CD8-positive, alpha-beta memory T cell (primary cell): ENCODE results near the gene UBAP1L. TPM values are rescaled to one million over a fixed set of nuclear protein-coding genes. Genes with fewer than 3 reads are reported as not detected.

ENCODE experiments used
- CTCF ChIA-PET: fragments of 350-600 bp; sonication (Branson Sonifier 250); formaldehyde crosslinking; loops from one replicate; lab custom pipeline; 2021; ENCODE audit warnings: antibody characterized with exemption; lab: Charles Lee
- POLR2A ChIA-PET: fragments of 350-600 bp; sonication (Branson Sonifier 250); formaldehyde crosslinking; loops from one replicate; lab custom pipeline; 2021; ENCODE audit warnings: antibody characterized with exemption; lab: Charles Lee
- DNase-seq, 5 donors: peaks; one replicate each; pipeline versions ENCODE4 v3.0.0 to v3.0.0-alpha.2; 2020 to 2022; ENCODE audit warnings: mixed read lengths in 1 of 5
- H3K27ac ChIP-seq: one replicate; pipeline ENCODE4 v1.7.0; 2013; ENCODE audit warnings: low read depth, mild to moderate bottlenecking, low read length, moderate library complexity
- H3K27me3 ChIP-seq: 2 replicates; pipeline ENCODE4 v1.7.0; 2013; ENCODE audit warnings: low read length, mild to moderate bottlenecking; ENCODE audit not compliant: insufficient read depth, poor library complexity, severe bottlenecking
- H3K36me3 ChIP-seq: 2 replicates; pipeline ENCODE4 v1.7.0; 2013; ENCODE audit warnings: mild to moderate bottlenecking, low read length, moderate library complexity; ENCODE audit not compliant: insufficient read depth
- H3K4me1 ChIP-seq: 2 replicates; pipeline ENCODE4 v1.7.0; 2013; ENCODE audit warnings: mild to moderate bottlenecking, low read length, moderate library complexity; ENCODE audit not compliant: insufficient read depth
- H3K4me3 ChIP-seq: 2 replicates; pipeline ENCODE4 v1.7.0; 2013; ENCODE audit warnings: mild to moderate bottlenecking, low read length
- H3K9me3 ChIP-seq: 2 replicates; pipeline ENCODE4 v1.7.0; 2013; ENCODE audit warnings: mild to moderate bottlenecking, low read length
- H3K27ac Mint-ChIP-seq, 8 donors: one replicate each; pipeline ENCODE4 v1.8.0; 2020 to 2021; ENCODE audit warnings: mixed read lengths in 8 of 8, mild to moderate bottlenecking in 6 of 8, inconsistent platforms in 3 of 8, moderate library complexity in 3 of 8
- H3K27me3 Mint-ChIP-seq, 2 donors: one replicate each; pipeline ENCODE4 v1.8.0; 2020 to 2021; ENCODE audit warnings: mixed read lengths in 2 of 2, mild to moderate bottlenecking in 1 of 2, moderate library complexity in 1 of 2
- H3K36me3 Mint-ChIP-seq, 3 donors: one replicate each; pipeline ENCODE4 v1.8.0; 2020 to 2021; ENCODE audit warnings: mixed read lengths in 3 of 3, inconsistent platforms in 1 of 3, mild to moderate bottlenecking in 1 of 3
- H3K4me1 Mint-ChIP-seq, 3 donors: one replicate each; pipeline ENCODE4 v1.8.0; 2020 to 2021; ENCODE audit warnings: mixed read lengths in 3 of 3, inconsistent platforms in 1 of 3, mild to moderate bottlenecking in 1 of 3
- H3K4me3 Mint-ChIP-seq, 7 donors: one replicate each; pipeline ENCODE4 v1.8.0; 2020 to 2021; ENCODE audit warnings: mixed read lengths in 7 of 7, mild to moderate bottlenecking in 6 of 7, moderate library complexity in 4 of 7, inconsistent platforms in 2 of 7
- H3K9me3 Mint-ChIP-seq, 5 donors: one replicate each; pipeline ENCODE4 v1.8.0; 2020 to 2022; ENCODE audit warnings: mixed read lengths in 5 of 5, mild to moderate bottlenecking in 3 of 5, moderate library complexity in 2 of 5, inconsistent platforms in 1 of 5
- polyA plus RNA-seq: library from polyadenylated mRNA; unstranded; fragments of 300-500 nt; fragmentation: Illumina TruSeq; gene quantifications from one replicate; pipeline ENCODE4 v1.2.3, GENCODE V29; 2021
- total RNA-seq, 2 experiments: library from RNA; stranded (reverse); gene quantifications; one replicate each; pipeline ENCODE4 v1.2.3, GENCODE V29; 2021

Gene UBAP1L
- total and polyA plus RNA-seq, 3 experiments from 2014 or later = 0.45 to 3.5 (median 3.5) TPM

GRCh38 chr15:65110676-65111292 is 4.2 kb downstream of the UBAP1L start:
- peak overlapping the region in 4 of 8 donors; percentile 1 to 54 (median 28) for H3K27ac Mint-ChIP-seq

GRCh38 chr15:65106011-65106590 is 8.9 kb downstream of the UBAP1L start:
- no peaks in the 10 kb centered on the region for H3K27me3 Mint-ChIP-seq
- H3K9me3 ChIP-seq = no peaks in the 10 kb centered on the region
- H3K9me3 Mint-ChIP-seq = no peaks in the 10 kb centered on the region
- H3K4me3 Mint-ChIP-seq = no peak overlapping the region
- no peaks in the 10 kb centered on the region for H3K4me1 ChIP-seq
- CTCF ChIA-PET = interaction anchor here (1.6 kb wide), 1 partner anchor 375 kb away, joined by 3 read pairs; no protein-coding TSS in a partner anchor
- H3K4me1 Mint-ChIP-seq = peaks cover 0 to 5% (median 5%) of the 10 kb centered on the region in 3 donors
- H3K36me3 Mint-ChIP-seq = peaks cover 3 to 58% (median 12%) of the 10 kb centered on the region in 3 donors
- H3K27me3 ChIP-seq = no peaks in the 10 kb centered on the region
- H3K27ac ChIP-seq = no peak overlapping the region
- peak overlapping the region in 1 of 8 donors; percentile 46 for H3K27ac Mint-ChIP-seq
- DNase-seq = no peak
- H3K4me3 ChIP-seq = no peak overlapping the region
- POLR2A ChIA-PET = no interaction called here
- peaks cover 5% of the 10 kb centered on the region for H3K36me3 ChIP-seq

More at GRCh38 chr15:65110676-65111292, 4.2 kb downstream of the UBAP1L start:
- H3K36me3 ChIP-seq = no peaks in the 10 kb centered on the region
- H3K27ac ChIP-seq = no peak overlapping the region
- no peaks in the 10 kb centered on the region for H3K9me3 ChIP-seq
- no peak overlapping the region for H3K4me3 ChIP-seq
- ChIA-PET POLR2A (no interaction called here), CTCF (no interaction called here)
- Mint-ChIP-seq H3K4me3 (no peak overlapping the region), H3K36me3 (peaks cover 0 to 60% (median 13%) of the 10 kb centered on the region in 3 donors), H3K9me3 (no peaks in the 10 kb centered on the region), H3K27me3 (no peaks in the 10 kb centered on the region), H3K4me1 (no peaks in the 10 kb centered on the region)
- no peaks in the 10 kb centered on the region for H3K4me1 ChIP-seq
- no peaks in the 10 kb centered on the region for H3K27me3 ChIP-seq
- no peak for DNase-seq

- Histone ChIP-seq H3K4me3 (no peak overlapping the region), H3K27me3 (no peaks in the 10 kb centered on the region), H3K9me3 (no peaks in the 10 kb centered on the region), H3K27ac (no peak overlapping the region), H3K36me3 (peaks cover 5% of the 10 kb centered on the region), H3K4me1 (no peaks in the 10 kb centered on the region)
- no peaks in the 10 kb centered on the region for H3K27me3 Mint-ChIP-seq
- ChIA-PET POLR2A (interaction anchor here (0.6 kb wide), 1 partner anchor 27 kb away, joined by 3 read pairs; no protein-coding TSS in a partner anchor), CTCF (no interaction called here)
- peak overlapping the region in 1 of 8 donors; percentile 47 for H3K27ac Mint-ChIP-seq
- H3K4me3 Mint-ChIP-seq = no peak overlapping the region
- H3K36me3 Mint-ChIP-seq = peaks cover 3 to 66% (median 13%) of the 10 kb centered on the region in 3 donors
- no peaks in the 10 kb centered on the region for H3K9me3 Mint-ChIP-seq
- H3K4me1 Mint-ChIP-seq = peaks cover 0 to 5% (median 5%) of the 10 kb centered on the region in 3 donors
- no peak for DNase-seq
Measured at GRCh38 chr15:65105038-65105437, 10.0 kb downstream of the UBAP1L start.

GRCh38 chr15:65102912-65103311 is 12.1 kb downstream of the UBAP1L start:
- H3K9me3 ChIP-seq = no peaks in the 10 kb centered on the region
- H3K27ac ChIP-seq = no peak overlapping the region
- no peaks in the 10 kb centered on the region for H3K27me3 ChIP-seq
- no peaks in the 10 kb centered on the region for H3K4me1 ChIP-seq
- Mint-ChIP-seq H3K4me3 (no peak overlapping the region), H3K27ac (peak overlapping the region in 2 of 8 donors; percentile 19 to 38), H3K4me1 (peaks cover 0 to 5% (median 5%) of the 10 kb centered on the region in 3 donors), H3K9me3 (no peaks in the 10 kb centered on the region), H3K36me3 (peaks cover 10 to 76% (median 20%) of the 10 kb centered on the region in 3 donors), H3K27me3 (no peaks in the 10 kb centered on the region)
- ChIA-PET CTCF (no interaction called here), POLR2A (no interaction called here)
- H3K36me3 ChIP-seq = peaks cover 17% of the 10 kb centered on the region
- H3K4me3 ChIP-seq = no peak overlapping the region
- DNase-seq = no peak

GRCh38 chr15:65101891-65102708 is 12.9 kb downstream of the UBAP1L start:
- ChIA-PET POLR2A (no interaction called here), CTCF (interaction anchor here (0.7 to 1.2 kb wide), 2 partner anchors 12 to 20 kb away, joined by 3 read pairs; no protein-coding TSS in a partner anchor)
- no peaks in the 10 kb centered on the region for H3K9me3 ChIP-seq
- Mint-ChIP-seq H3K27ac (no peak overlapping the region), H3K9me3 (no peaks in the 10 kb centered on the region), H3K4me3 (no peak overlapping the region), H3K4me1 (peaks cover 0 to 5% (median 5%) of the 10 kb centered on the region in 3 donors), H3K36me3 (peaks cover 10 to 80% (median 20%) of the 10 kb centered on the region in 3 donors), H3K27me3 (no peaks in the 10 kb centered on the region)
- DNase-seq = no peak
- H3K27me3 ChIP-seq = no peaks in the 10 kb centered on the region
- H3K36me3 ChIP-seq = peaks cover 17% of the 10 kb centered on the region
- H3K27ac ChIP-seq = no peak overlapping the region
- no peaks in the 10 kb centered on the region for H3K4me1 ChIP-seq
- H3K4me3 ChIP-seq = no peak overlapping the region

- H3K27me3 Mint-ChIP-seq = no peaks in the 10 kb centered on the region
- H3K27ac Mint-ChIP-seq = no peak overlapping the region
- no peak overlapping the region for H3K4me3 Mint-ChIP-seq
- no peaks in the 10 kb centered on the region for H3K27me3 ChIP-seq
- H3K4me1 ChIP-seq = no peaks in the 10 kb centered on the region
- no peaks in the 10 kb centered on the region for H3K9me3 Mint-ChIP-seq
- H3K9me3 ChIP-seq = no peaks in the 10 kb centered on the region
- peak in 1 of 5 donors; percentile 14 for DNase-seq
- H3K27ac ChIP-seq = no peak overlapping the region
- H3K36me3 ChIP-seq = peaks cover 17% of the 10 kb centered on the region
- ChIA-PET POLR2A (no interaction called here), CTCF (interaction anchor here (0.7 to 1.2 kb wide), 2 partner anchors 13 to 21 kb away, joined by 3 read pairs; no protein-coding TSS in a partner anchor)
- peaks cover 0 to 5% (median 5%) of the 10 kb centered on the region in 3 donors for H3K4me1 Mint-ChIP-seq
- no peak overlapping the region for H3K4me3 ChIP-seq
- H3K36me3 Mint-ChIP-seq = peaks cover 10 to 84% (median 20%) of the 10 kb centered on the region in 3 donors
Measured at GRCh38 chr15:65101411-65101890, 13.5 kb downstream of the UBAP1L start.

GRCh38 chr15:65100442-65100841 is 14.6 kb downstream of the UBAP1L start:
- peak overlapping the region in 1 of 8 donors; percentile 52 for H3K27ac Mint-ChIP-seq
- CTCF ChIA-PET = interaction anchor here (1.2 kb wide), 1 partner anchor 22 kb away, joined by 3 read pairs; no protein-coding TSS in a partner anchor

More at GRCh38 chr15:65100442-65100841, 14.6 kb downstream of the UBAP1L start:
- H3K4me3 ChIP-seq = no peak overlapping the region
- Mint-ChIP-seq H3K27me3 (no peaks in the 10 kb centered on the region), H3K36me3 (peaks cover 10 to 74% (median 20%) of the 10 kb centered on the region in 3 donors), H3K9me3 (no peaks in the 10 kb centered on the region), H3K4me1 (peaks cover 0 to 5% (median 5%) of the 10 kb centered on the region in 3 donors), H3K4me3 (no peak overlapping the region)
- POLR2A ChIA-PET = no interaction called here
- H3K4me1 ChIP-seq = no peaks in the 10 kb centered on the region
- no peaks in the 10 kb centered on the region for H3K9me3 ChIP-seq
- H3K36me3 ChIP-seq = peaks cover 14% of the 10 kb centered on the region
- DNase-seq = no peak
- no peak overlapping the region for H3K27ac ChIP-seq
- H3K27me3 ChIP-seq = no peaks in the 10 kb centered on the region
